K562 (cell line): ENCODE measurements around the gene TMEM141. TPM values are rescaled to one million over a fixed set of nuclear protein-coding genes. Genes with fewer than 3 reads are reported as not detected.

Experiments
- BHLHE40 ChIP-seq: IDR thresholded peaks from 2 replicates; pipeline ENCODE4 v1.6.1; 2011; ENCODE audit warnings: low read length, improper control_type of control experiment
- DNMT1 ChIP-seq: fragments of 450-650 bp; IDR thresholded peaks from 2 replicates; pipeline ENCODE4 v1.6.1; 2016; ENCODE audit warnings: antibody characterized with exemption, mild to moderate bottlenecking
- DPF2 ChIP-seq: fragments of 450-650 bp; IDR thresholded peaks from 2 replicates; pipeline ENCODE4 v1.6.1; 2016
- GABPA ChIP-seq: fragments of 200-800 bp; sonication (Bioruptor generic); conservative IDR thresholded peaks from 2 replicates; pipeline ENCODE4 v1.6.1; 2016; ENCODE audit warnings: low read depth, missing genetic modification characterization, missing compliant biosample characterization
- OTX1 ChIP-seq: fragments of 450-650 bp; formaldehyde crosslinking; IDR thresholded peaks from 2 replicates; pipeline ENCODE4 v1.4.0; 2022; ENCODE audit warnings: mild to moderate bottlenecking
- RBBP5 ChIP-seq: fragments of 200-600 bp; sonication (generic); IDR thresholded peaks from 2 replicates; pipeline ENCODE4 v1.6.1; 2012; ENCODE audit warnings: borderline replicate concordance, mild to moderate bottlenecking, low read length, control low read depth, inconsistent platforms; ENCODE audit not compliant: insufficient read depth, poor library complexity, severe bottlenecking
- RNF2 ChIP-seq: sonication (generic); IDR thresholded peaks from 2 replicates; pipeline ENCODE4 v1.6.1; 2016
- SAFB ChIP-seq: fragments of 200-400 bp; formaldehyde crosslinking; IDR thresholded peaks from 2 replicates; pipeline ENCODE4 v1.6.1; 2017; ENCODE audit warnings: low read depth, low read length, borderline replicate concordance
- SMARCE1 ChIP-seq: fragments of 450-650 bp; IDR thresholded peaks from 2 replicates; pipeline ENCODE4 v1.7.1; 2016; ENCODE audit warnings: mild to moderate bottlenecking
- TAF1 ChIP-seq: IDR thresholded peaks from 2 replicates; pipeline ENCODE4 v1.6.1; 2011; ENCODE audit warnings: mild to moderate bottlenecking, low read length, moderate library complexity; ENCODE audit not compliant: insufficient read depth, control insufficient read depth, severe bottlenecking; ENCODE audit errors: extremely low read depth
- ZNF175 ChIP-seq: fragments of 200-800 bp; sonication (Bioruptor generic); IDR thresholded peaks from 2 replicates; pipeline ENCODE4 v1.6.1; 2016; ENCODE audit warnings: low read depth, mild to moderate bottlenecking, missing genetic modification characterization, missing compliant biosample characterization
- ZNF232 ChIP-seq: sonication (generic); formaldehyde crosslinking; IDR thresholded peaks from 2 replicates; pipeline ENCODE4 v1.8.0; 2022; ENCODE audit warnings: mild to moderate bottlenecking, missing genetic modification reagents
- ZNF408 ChIP-seq: fragments of 250-450 bp; sonication (Bioruptor Pico); IDR thresholded peaks from 2 replicates; pipeline ENCODE4 v1.4.0; 2020; ENCODE audit warnings: low read depth, mild to moderate bottlenecking, moderate library complexity
- ZNF589 ChIP-seq: fragments of 200-800 bp; sonication (Bioruptor generic); IDR thresholded peaks from 2 replicates; pipeline ENCODE4 v1.6.1; 2016; ENCODE audit warnings: low read depth, missing genetic modification characterization, missing compliant biosample characterization
- polyA plus RNA-seq, 8 experiments: library from polyadenylated mRNA; depleted of rRNA in 4 of 8; stranded (reverse) in 5 of 8; unstranded in 3 of 8; fragments of >200 nt; fragmentation: Nextera tagmentation in 2 of 8; fragmentation: Illumina TruSeq in 1 of 8; extraction: Ambion mirVana in 2 of 8; extraction: Trizol in 1 of 8; gene quantifications; 2 replicates each; pipeline versions ENCODE4 v1.2.1 to v1.2.3, GENCODE V29; 2011 to 2014; ENCODE audit warnings: inconsistent platforms in 1 of 8, missing spikeins in 1 of 8
- total RNA-seq, 7 experiments: library from RNA; depleted of rRNA in 6 of 7; stranded (reverse); fragments of >200 nt in 6 of 7; fragmentation: Illumina TruSeq in 2 of 7; extraction: Trizol in 2 of 7; gene quantifications; 2 replicates each; pipeline versions ENCODE4 v1.2.1 to v1.2.3, GENCODE V29; 2011 to 2021; ENCODE audit warnings: low replicate concordance in 1 of 7
- TF ChIP-seq, protein P1 (sequence below): fragments of 250-450 bp; sonication (Bioruptor Pico); IDR thresholded peaks from 2 replicates; pipeline ENCODE4 v1.4.0; 2020; ENCODE audit warnings: mild to moderate bottlenecking
- TF ChIP-seq, protein P2 (sequence below): sonication (generic); formaldehyde crosslinking; IDR thresholded peaks from 2 replicates; pipeline ENCODE4 v1.8.0; 2022; ENCODE audit warnings: mild to moderate bottlenecking, missing genetic modification reagents
- TF ChIP-seq, protein P3 (sequence below): sonication (generic); formaldehyde crosslinking; IDR thresholded peaks from 2 replicates; pipeline ENCODE4 v1.8.0; 2022; ENCODE audit warnings: mild to moderate bottlenecking, missing genetic modification reagents, borderline replicate concordance
- TF ChIP-seq, protein P4 (sequence below): sonication (generic); formaldehyde crosslinking; IDR thresholded peaks from 2 replicates; pipeline ENCODE4 v1.9.0; 2022; ENCODE audit warnings: mild to moderate bottlenecking, missing genetic modification reagents

Gene TMEM141
- total and polyA plus RNA-seq, 9 of the 15 experiments (the other 6 are each of a cell fraction or from before 2014, with no cell fraction given): 21.5 to 123 (median 74.8) TPM

DNA sequence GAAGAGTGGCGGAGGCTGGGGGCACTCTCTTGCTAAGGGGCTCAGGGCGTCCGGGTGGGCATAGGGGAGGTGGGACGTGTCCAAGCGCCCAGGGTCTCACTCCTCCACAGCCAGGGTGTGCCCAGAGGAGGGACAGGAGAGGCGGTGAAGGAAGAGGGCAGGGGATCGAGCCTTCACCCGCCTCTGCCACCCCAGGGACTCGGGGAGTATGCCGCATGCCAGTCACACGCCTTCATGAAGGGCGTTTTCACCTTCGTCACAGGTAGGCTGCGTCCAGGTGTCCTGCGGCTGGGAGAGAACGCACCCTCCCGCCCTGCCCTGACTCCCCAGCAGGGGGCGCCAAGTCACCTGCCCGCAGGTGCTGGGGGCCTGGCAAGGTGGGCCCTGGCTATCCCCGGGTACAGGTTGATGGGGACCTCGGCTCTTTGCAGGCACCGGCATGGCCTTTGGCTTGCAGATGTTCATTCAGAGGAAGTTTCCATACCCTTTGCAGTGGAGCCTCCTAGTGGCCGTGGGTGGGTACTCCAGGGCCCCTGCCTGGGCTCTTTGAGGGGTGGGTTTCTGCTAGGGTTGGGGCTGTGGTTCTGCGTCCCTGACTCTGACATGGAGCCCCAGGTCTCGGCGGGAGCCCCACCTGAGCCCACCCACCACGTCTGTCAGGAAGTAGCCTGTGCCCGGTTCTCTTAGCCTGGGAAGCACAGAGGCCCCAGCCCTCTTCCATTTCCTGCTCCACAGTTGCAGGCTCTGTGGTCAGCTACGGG lies 552 bp downstream of the TMEM141 start (continued):
- TF ChIP-seq, protein P1, sequence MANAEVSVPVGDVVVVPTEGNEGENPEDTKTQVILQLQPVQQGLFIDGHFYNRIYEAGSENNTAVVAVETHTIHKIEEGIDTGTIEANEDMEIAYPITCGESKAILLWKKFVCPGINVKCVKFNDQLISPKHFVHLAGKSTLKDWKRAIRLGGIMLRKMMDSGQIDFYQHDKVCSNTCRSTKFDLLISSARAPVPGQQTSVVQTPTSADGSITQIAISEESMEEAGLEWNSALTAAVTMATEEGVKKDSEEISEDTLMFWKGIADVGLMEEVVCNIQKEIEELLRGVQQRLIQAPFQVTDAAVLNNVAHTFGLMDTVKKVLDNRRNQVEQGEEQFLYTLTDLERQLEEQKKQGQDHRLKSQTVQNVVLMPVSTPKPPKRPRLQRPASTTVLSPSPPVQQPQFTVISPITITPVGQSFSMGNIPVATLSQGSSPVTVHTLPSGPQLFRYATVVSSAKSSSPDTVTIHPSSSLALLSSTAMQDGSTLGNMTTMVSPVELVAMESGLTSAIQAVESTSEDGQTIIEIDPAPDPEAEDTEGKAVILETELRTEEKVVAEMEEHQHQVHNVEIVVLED (CRISPR knock-in tag): no peak
- TF ChIP-seq TAF1 (no peak), ZNF408 (CRISPR knock-in tag) (no peak), RBBP5 (no peak), ZNF232 (CRISPR knock-in tag) (peak; percentile 34; the same call in 1 of the 2 replicates), OTX1 (CRISPR knock-in tag) (no peak), ZNF589 (CRISPR knock-in tag) (no peak), DPF2 (peak; percentile 35; the same call in 1 of the 2 replicates), DNMT1 (0 out of 2 replicates have a peak, but pooled peaks have one; percentile 29), GABPA (tag) (no peak), BHLHE40 (peak; percentile 11; the same call in 1 of the 2 replicates), RNF2 (no peak), SMARCE1 (peak; percentile 14; the same call in 1 of the 2 replicates), ZNF175 (no peak), SAFB (no peak)
- TF ChIP-seq, protein P2, sequence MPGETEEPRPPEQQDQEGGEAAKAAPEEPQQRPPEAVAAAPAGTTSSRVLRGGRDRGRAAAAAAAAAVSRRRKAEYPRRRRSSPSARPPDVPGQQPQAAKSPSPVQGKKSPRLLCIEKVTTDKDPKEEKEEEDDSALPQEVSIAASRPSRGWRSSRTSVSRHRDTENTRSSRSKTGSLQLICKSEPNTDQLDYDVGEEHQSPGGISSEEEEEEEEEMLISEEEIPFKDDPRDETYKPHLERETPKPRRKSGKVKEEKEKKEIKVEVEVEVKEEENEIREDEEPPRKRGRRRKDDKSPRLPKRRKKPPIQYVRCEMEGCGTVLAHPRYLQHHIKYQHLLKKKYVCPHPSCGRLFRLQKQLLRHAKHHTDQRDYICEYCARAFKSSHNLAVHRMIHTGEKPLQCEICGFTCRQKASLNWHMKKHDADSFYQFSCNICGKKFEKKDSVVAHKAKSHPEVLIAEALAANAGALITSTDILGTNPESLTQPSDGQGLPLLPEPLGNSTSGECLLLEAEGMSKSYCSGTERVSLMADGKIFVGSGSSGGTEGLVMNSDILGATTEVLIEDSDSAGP: peak; percentile 53; the same call in 1 of the 2 replicates
- TF ChIP-seq, protein P3, sequence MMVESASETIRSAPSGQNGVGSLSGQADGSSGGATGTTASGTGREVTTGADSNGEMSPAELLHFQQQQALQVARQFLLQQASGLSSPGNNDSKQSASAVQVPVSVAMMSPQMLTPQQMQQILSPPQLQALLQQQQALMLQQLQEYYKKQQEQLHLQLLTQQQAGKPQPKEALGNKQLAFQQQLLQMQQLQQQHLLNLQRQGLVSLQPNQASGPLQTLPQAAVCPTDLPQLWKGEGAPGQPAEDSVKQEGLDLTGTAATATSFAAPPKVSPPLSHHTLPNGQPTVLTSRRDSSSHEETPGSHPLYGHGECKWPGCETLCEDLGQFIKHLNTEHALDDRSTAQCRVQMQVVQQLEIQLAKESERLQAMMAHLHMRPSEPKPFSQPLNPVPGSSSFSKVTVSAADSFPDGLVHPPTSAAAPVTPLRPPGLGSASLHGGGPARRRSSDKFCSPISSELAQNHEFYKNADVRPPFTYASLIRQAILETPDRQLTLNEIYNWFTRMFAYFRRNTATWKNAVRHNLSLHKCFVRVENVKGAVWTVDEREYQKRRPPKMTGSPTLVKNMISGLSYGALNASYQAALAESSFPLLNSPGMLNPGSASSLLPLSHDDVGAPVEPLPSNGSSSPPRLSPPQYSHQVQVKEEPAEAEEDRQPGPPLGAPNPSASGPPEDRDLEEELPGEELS (CRISPR knock-in tag): no peak
- TF ChIP-seq, protein P4, sequence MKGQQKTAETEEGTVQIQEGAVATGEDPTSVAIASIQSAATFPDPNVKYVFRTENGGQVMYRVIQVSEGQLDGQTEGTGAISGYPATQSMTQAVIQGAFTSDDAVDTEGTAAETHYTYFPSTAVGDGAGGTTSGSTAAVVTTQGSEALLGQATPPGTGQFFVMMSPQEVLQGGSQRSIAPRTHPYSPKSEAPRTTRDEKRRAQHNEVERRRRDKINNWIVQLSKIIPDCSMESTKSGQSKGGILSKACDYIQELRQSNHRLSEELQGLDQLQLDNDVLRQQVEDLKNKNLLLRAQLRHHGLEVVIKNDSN: peak; percentile 40; the same call in 1 of the 2 replicates
